HT-29 (cell line): ENCODE results near the gene CIITA. TPM values are rescaled to one million over a fixed set of nuclear protein-coding genes. Genes with fewer than 3 reads are reported as not detected.
A peak's percentile ranks its signal among the peaks of the same experiment; 100 is the strongest.

ENCODE experiments used
- DNase-seq: peaks from one replicate; pipeline ENCODE4 v3.0.0-alpha.2; 2015; ENCODE audit warnings: low spot score
- total RNA-seq: library from RNA; depleted of rRNA; stranded (reverse); fragments of >200 nt; shearing (Covaris generic); gene quantifications from 2 replicates; pipeline ENCODE4 v1.2.3, GENCODE V29; 2014

The CIITA gene
- total RNA-seq, 1 experiment from 2014 or later: not detected

GRCh38 chr16:10849736-10850477 lies 27.1 kb upstream of the CIITA start:
- DNase-seq: no peak

DNA sequence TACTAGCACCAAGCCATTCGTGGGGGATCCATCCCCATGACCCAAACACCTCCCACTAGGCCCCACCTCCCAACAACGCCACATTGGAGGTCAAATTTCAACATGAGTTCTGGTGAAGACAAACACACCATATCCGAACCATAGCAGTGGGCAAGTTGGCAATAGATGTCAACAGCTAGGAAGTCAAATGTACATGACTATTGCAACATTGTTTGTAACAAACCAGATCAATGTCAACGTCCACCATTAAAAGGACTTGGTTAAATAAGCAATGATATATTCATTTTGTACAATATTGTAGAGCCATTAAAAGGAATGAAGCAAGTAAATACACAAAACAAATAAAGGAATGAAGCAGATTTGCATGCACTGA lies 26.5 kb upstream of the CIITA start:
- DNase-seq: no peak

DNA sequence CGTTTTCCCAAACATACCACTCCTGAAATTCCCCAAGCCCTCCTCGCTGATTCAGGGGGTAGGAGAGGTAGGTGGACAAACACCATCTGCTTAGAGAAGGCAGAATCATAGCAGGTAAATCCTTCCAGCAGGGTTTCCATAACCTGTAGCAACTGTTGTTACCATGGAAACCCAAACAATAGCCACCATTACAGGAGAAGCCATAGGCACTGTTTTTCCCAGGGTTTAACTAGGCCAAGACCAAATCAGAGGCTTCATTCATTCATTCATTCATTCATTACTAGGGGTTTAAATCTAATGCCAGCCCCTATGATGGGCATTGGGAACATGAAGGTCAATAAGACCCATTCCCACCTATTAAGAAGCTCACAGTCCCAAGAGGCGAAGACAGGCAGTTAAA lies 25.5 kb upstream of the CIITA start:
- peak; percentile 3 for DNase-seq

DNA sequence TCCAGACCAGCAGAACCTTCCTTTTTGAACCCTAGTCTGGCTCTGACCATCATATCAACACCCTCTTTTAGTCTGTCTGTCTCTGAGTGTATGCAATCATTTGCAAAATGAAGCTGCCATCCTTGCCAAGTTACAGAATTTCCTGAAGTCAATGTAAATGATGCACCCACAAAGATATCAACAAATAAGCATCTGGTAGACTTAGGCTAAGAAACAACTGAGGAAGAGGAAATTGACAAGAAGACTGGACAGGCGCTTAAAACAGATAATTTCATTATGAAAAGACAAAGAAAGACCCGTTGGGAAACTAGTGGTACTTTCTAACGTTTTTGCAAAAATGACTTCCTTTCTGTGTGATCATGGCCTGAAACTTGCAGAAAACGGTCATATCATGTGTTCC lies 24.7 kb upstream of the CIITA start:
- DNase-seq: no peak

DNA sequence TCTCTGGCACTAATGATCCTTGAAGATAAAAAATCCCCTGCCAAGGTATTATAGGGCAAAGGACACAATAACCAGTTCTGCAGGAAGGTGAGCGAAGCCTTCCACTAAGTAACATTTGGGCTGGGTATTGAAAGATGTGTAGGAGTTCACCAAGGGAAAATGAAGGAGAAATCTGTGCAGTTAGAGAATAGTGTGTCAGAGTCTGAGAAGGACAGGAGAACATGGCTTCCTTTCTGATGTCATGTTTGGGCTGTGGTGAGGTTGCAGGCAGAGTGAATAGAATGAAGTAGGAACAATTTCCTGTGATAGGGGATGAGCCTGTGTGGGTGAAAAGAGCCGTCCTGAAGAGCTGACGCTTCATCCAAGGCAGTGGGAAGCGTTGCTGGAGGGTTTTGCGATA lies 24.1 kb upstream of the CIITA start:
- DNase-seq: peak; percentile 15

DNA sequence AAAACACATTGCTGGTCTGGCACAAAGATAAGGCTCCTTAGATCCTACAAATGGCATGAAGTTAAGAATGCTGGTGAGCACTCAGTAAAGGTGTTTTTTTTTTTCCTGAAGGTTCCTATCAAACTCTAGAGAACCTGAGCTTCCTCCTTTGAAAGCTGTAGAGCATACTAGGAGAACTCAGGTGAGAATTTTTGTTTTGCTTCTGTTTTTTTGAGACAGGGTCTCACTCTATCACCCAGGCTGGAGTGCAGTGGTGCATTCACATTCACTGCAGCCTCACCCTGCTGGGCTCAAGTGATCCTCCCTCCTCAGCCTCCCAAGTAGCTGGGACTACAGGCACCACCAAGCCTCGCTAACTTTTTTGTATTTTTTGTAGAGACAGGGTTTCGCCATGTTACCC lies 21.0 kb upstream of the CIITA start:
- no peak for DNase-seq

- DNase-seq: no peak
Observed at GRCh38 chr16:10858203-10858602, 18.8 kb upstream of the CIITA start.

- DNase-seq: no peak
Observed at GRCh38 chr16:10859020-10859419, 18.0 kb upstream of the CIITA start.

GRCh38 chr16:10859658-10860057 lies 17.3 kb upstream of the CIITA start:
- no peak for DNase-seq

- DNase-seq: no peak
Observed at GRCh38 chr16:10862438-10862837, 14.6 kb upstream of the CIITA start.

DNA sequence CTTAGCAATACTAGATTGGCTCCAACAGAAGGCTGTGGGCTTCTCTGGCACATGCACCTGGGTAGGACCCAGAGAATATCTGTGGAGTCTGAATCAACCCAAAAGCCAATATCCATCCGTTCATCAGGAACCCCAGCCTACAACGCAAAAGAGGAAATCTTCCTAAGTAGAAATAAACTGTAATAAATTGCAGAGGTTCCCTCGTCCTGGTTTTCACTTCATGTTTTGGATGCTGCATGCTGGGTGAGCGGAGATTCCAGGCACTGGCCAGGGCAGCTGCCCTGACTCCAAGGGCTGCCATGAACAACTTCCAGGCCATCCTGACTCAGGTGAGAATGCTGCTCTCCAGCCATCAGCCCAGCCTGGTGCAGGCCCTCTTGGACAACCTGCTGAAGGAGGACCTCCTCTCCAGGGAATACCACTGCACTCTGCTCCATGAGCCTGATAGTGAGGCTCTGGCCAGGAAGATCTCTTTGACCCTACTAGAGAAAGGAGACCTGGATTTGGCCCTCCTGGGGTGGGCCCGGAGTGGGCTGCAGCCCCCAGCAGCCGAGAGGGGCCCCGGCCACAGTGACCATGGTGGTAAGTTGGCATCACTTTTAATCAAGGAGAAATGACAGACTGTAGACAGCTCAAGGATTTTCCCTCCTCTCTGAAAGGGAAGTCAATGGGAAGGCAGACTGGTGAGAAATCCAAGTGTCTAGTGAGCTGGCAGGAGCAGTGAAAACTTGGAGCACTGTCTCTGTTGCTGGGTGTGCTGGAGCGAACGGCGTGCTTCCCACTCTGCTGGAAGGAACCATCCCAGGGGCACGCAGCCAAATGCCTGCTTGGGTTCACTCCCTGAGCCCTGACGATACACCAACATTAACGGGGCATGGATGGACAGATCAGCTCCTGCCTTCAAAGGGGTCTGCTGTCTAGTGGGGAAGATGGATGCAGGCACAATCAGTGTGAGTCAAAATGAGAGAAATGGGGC lies 10.7 kb upstream of the CIITA start:
- no peak for DNase-seq

GRCh38 chr16:10867199-10867598 lies 9.8 kb upstream of the CIITA start:
- no peak for DNase-seq

GRCh38 chr16:10868104-10868595 lies 8.9 kb upstream of the CIITA start:
- no peak for DNase-seq

DNA sequence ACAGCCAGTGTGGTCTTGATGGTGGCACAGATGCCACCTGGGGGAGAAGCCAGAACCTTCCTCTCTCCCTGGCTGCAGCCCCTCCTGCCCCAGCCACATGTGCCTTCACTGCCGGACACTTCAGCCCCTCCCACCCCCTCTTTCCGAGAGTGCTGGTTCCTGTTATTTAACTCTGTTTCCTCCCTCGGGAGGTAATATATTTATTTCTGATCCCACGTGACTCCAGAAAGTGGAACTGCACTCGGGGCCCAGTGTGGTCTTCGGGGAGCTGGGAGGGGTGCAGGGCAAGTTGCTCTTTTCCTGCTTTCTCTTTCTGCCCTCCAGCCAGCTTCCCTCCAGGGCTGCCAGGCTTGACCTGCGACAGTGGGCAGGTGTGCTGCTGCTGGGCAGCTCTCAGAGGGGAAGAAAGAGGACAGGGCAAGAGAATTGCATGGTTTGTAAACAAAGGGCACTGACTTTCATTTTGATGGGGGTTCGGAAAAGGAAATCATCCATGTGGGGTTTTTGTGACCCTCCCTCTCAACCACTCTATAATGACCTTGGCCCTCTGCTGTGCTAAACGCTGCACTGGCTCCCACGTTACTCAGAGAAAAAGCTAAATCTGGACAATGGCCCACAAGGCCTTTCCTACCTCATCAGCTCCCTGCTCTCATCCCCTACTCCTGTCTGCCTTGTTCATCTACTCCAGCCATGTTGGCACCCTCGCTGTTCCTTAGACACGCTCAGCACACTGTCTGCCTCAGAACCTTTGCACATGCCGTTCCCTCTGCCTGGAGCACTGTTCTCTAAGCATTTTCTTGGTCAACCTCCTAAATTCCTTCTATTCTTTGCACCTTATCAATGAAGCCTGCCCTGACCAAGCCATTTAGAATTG lies 8.2 kb upstream of the CIITA start:
- no peak for DNase-seq

GRCh38 chr16:10870137-10870776 lies 6.7 kb upstream of the CIITA start:
- DNase-seq: no peak

DNA sequence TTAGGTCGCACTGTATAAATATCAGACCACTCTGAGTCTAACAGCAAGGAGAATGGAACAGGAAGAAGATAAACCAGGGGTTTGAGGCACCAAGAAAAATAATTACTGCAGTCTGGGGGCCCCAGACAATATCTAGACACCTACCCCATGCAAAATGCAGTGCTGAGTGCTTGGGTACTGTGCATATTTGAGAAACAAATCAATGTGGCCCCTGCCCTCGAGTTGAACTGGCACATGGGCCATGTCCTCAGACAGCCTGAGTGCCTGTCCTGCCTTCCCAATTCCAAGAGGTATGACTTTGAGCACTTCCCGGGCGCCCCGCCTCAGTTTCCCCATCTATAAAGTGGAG lies 6.2 kb upstream of the CIITA start:
- DNase-seq: no peak

GRCh38 chr16:10871157-10871991 lies 5.6 kb upstream of the CIITA start:
- DNase-seq: no peak

DNA sequence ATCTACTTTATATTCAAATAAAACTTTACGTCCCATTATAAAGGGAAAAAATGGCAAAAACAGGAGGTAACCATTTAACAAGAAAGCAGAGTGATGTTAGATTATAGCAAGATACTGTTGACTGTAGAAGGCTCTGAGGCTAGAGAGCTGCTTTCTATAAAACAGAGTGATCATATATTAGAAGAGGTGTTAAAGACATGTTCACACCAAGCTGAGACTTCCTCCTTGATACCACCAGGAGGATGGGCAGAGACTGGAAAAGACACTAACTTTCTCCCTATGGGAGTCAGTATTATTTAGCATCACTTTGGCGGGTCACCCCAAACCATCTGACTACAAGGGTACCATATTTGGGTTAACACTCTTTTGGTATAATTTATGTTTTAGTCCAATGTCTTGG lies 687 bp upstream of the CIITA start:
- DNase-seq: no peak

DNA sequence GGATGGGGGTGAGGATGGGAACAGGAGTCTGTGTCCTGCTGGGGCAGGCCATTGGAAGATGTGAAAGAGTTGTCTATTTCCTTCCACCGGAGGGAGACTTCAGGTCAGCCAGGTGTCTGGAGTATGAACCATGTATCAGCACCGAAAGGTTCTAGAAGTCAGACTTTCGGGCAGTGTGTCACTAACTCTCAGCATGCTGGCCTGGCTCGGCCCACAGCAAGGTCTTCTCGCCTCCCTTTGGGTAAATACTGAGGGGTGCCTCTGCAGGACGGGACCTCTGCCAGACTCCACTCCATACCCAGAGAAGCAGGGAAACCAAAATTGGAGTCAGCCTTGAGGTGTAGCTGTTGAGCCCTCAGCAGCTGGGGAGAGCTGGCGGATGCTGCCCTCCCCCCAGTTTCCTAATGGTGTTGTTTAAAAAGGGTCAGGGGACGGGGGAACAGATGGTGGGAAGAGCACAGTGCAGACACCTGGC lies 507 bp downstream of the CIITA start:
- no peak for DNase-seq

DNA sequence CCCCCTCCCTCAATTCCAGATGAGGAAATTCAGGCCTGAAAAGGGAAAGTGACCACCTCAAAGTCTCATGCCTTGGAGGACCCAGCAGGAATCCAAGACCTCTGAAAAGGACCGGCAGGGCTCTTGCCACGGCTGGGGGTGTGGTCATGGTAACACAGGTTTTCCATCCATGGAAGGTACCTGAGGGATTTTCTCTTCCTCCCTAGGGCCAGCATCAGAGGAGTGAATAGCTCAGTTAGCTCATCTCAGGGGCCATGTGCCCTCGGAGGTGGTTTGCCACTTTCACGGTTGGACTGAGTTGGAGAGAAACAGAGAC lies 1.3 kb downstream of the CIITA start:
- DNase-seq: no peak
